G401 (cell line): ENCODE data around the gene CYP2A13. TPM values are rescaled to one million over a fixed set of nuclear protein-coding genes. Genes with fewer than 3 reads are reported as not detected.
"Not testable (repeated sequence)": the region's sequence is repeated elsewhere in the genome, so short reads cannot be mapped to it uniquely, and the experiment has no call there.

Experiments
- DNase-seq: peaks from one replicate; pipeline ENCODE4 v3.0.0-alpha.2; 2015; ENCODE audit warnings: low spot score
- in situ Hi-C: cut with HindIII; loops from 2 replicates; pipeline ENCODE4 v1.10.0; 2016; ENCODE audit warnings: low sequenced_read_pairs, mixed read lengths
- total RNA-seq: library from RNA; depleted of rRNA; stranded (reverse); fragments of >200 nt; shearing (Covaris generic); gene quantifications from 2 replicates; pipeline ENCODE4 v1.2.3, GENCODE V29; 2014; rRNA removed

Gene CYP2A13
- not detected in 2 replicates for total RNA-seq

GRCh38 chr19:41088151-41088550 is at the start of gene CYP2A13:
Gene CYP2A13 (plus strand): TSS chr19:41088451. CDS start chr19:41088472, 21 bp downstream.
- no peak for DNase-seq
- in situ Hi-C loops, result no loop called here

DNA sequence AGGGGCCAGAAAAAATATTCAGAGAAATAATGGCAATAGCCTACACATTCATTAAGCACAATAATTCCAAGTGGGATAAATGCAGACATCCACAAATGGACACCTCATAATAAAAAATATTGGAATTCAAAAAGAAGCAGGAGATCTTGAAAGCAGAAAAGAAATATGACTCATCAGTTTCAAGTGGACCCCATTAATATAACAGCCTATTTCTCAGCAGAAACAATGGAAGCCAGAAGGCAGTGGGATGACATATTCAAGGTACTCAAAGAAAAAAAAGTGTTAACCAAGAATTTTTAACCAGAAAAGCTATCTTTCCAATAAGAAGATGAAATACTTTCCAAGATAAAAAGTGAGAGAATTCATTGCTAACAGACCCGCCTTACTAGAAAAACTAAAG is 48.4 kb upstream of the CYP2A13 start:
- no peak for DNase-seq
- in situ Hi-C loops, result no loop called here

DNA sequence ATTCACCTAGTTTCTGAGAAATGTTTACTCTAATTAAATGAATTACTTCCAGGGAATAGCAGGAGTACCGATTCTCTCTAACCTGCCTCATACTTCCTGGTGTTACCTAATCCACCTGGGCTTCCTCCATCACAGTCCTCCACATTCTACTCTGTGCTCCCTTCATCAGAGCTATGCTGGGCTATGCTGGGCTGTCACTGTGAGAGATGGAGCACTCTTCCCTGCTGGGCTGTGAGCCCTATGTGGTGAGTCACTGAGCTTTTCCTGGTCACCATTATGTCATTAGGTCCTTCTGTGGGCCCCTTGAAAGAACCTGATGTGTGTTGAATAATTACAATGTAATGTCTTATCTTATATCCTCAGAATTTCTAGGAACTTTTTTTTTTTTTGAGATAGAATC is 43.2 kb upstream of the CYP2A13 start:
- DNase-seq, in situ Hi-C loops: not testable (repeated sequence)

DNA sequence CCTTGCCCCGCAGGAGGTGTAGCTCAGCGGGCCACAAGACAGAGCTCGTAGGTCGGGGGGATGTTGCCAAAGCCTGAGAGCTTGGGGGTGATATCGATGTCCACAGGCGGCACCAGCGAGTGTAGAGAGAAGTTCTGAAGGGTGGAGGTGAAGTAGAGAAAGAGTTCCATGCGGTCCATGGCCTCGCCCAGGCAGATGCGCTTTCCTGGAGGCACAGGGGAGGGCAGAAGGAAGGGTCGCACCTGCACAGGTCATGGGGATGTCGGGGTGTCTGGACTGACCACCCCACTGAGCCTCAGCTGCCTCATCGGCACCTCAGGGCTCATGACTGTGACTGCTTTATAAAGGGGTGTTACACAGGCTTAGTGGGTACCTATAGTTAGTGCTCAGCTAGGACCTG is 37.8 kb upstream of the CYP2A13 start:
- no peak for DNase-seq
- in situ Hi-C loops, result no loop called here

DNA sequence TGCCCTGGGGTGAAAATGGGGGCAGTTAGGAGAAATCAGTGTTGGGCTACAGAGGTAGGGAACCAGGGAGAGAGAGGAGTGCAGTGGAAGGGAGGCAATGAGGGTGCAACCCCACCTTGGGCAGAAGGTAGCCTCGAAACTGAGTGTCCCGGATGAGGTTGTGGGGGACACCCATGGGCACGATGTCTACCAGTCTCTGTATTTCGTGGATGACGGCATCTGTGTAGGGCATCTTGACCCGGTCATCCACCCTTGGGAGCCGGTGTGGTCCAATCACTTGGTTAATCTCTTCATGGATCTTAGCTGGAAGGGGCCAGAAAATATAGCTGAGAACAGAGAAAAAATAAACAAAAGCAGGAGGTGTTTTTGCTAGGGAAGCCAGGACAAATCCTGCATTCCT is 36.1 kb upstream of the CYP2A13 start:
- DNase-seq, in situ Hi-C loops: not testable (repeated sequence)

DNA sequence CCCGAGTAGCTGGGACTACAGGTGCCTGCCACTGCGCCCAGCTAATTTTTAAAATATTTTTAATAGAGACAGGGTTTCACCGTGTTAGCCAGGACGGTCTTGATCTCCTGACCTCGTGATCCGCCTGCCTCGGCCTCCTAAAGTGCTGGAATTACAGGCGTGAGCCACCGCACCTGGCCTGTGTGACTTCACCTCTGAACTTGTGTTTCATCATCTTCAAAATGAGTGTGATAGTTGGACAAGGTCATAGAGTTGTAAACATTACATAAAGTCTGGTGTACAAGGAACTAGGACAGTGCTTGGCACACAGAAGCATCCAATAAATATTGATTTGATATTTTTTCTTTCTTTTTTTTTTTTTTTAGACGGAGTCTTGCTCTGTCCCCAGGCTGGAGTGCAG is 34.9 kb upstream of the CYP2A13 start:
- in situ Hi-C loops, DNase-seq: not testable (repeated sequence)

DNA sequence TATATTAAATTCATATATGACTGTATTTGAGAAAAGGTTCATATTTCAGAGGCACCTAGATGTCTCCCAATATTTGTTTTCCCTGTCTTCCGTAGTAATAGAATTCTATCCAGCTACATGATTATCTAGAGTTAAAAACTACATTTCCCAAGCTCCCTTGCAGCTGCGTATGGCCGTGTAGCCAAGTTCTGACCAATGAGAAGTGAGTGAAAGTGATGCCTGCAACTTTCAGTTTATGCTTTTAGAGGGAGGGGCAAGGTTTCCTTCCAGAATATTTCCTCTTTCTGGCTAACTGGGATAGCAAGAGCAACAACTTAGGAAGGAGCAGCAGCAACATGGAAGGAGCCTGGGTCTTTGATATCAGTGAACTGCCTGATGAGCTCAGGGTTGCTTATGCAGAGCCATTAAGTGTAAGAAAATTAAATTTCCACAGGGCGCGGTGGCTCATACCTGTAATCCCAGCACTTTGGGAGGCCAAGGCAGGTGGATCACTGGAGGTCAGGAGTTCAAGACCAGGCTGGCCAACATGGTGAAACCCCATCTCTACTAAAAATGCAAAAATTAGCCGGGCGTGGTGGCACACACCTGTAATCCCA is 23.2 kb upstream of the CYP2A13 start:
- no peak for DNase-seq
- in situ Hi-C loops, result no loop called here

DNA sequence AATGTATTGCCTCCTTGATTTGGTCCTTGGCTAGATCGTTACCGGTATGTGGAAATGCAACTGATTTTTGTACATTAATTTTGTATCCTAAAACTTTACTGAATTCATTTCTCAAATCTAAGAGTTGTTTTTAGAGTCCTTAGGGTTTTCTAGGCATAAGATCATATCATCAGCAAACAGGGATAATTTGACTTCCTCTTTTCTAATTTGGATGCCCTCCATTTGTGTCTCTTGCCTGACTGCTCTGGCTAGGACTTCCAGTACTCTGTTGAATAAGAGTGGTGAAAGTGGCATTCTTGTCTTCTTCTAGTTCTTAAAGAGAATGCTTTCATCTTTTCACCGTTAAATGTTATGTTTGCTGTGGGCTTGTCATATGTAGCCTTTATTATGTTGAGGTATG is 12.0 kb upstream of the CYP2A13 start:
- in situ Hi-C loops, result no loop called here

GRCh38 chr19:41083516-41083915 is 4.7 kb upstream of the CYP2A13 start:
- DNase-seq, result no peak
- in situ Hi-C loops, result no loop called here

More for the DNA sequence above, 12.0 kb upstream of the CYP2A13 start:
- no peak for DNase-seq

GRCh38 chr19:41085748-41086415 is 2.4 kb upstream of the CYP2A13 start:
- DNase-seq, result no peak
- in situ Hi-C loops, result no loop called here

GRCh38 chr19:41089959-41090358 is 1.7 kb downstream of the CYP2A13 start:
- in situ Hi-C loops, result no loop called here
- DNase-seq, result no peak

GRCh38 chr19:41095703-41096102 is 7.5 kb downstream of the CYP2A13 start:
- in situ Hi-C loops, result no loop called here
- no peak for DNase-seq

DNA sequence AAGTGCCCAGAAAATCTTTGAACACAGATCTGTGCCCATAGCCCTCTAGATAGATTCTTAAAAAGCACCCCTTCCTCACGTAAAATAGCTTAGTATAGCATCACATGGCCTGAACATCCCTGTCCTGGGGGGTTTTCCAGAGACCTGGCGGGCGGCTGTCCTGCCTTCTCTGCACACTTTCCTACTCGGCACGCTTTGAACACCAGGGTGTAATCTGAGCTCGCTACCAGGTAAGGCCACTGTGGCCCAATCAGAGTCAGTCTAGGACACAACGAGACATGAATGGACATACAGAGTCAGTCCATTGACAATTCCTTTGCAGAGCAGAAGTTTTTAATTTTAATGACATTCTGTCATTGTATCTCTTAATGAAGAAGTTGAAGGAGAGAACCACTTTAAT is 8.1 kb downstream of the CYP2A13 start:
- DNase-seq, result no peak

DNA sequence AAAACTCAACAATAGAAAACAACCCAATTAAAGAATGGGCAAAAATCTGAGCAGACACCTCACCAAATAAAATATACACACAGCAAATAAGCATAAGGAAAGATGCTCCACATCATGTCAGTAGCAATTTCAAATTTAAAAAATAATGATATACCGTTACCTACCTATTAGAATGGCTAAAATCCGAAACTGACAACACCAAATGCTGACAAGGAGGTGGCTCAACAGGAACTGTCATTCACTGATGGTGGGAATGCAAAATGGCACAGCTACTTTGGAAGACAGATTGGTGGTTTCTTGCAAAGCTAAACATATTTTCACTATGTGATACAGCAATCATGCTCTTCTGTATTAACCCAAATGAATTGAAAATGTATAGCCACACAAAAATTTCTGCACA is 9.1 kb downstream of the CYP2A13 start:
- no peak for DNase-seq
- in situ Hi-C loops, result no loop called here

More for the DNA sequence above, 8.1 kb downstream of the CYP2A13 start:
- in situ Hi-C loops, result no loop called here

GRCh38 chr19:41098762-41099161 is 10.5 kb downstream of the CYP2A13 start:
- DNase-seq, result no peak
- in situ Hi-C loops, result no loop called here

GRCh38 chr19:41102210-41102609 is 14.0 kb downstream of the CYP2A13 start:
- in situ Hi-C loops, result not testable (repeated sequence)

GRCh38 chr19:41106177-41106576 is 17.9 kb downstream of the CYP2A13 start:
- in situ Hi-C loops, result no loop called here
- no peak for DNase-seq

More at GRCh38 chr19:41102210-41102609, 14.0 kb downstream of the CYP2A13 start:
- DNase-seq, result not testable (repeated sequence)

DNA sequence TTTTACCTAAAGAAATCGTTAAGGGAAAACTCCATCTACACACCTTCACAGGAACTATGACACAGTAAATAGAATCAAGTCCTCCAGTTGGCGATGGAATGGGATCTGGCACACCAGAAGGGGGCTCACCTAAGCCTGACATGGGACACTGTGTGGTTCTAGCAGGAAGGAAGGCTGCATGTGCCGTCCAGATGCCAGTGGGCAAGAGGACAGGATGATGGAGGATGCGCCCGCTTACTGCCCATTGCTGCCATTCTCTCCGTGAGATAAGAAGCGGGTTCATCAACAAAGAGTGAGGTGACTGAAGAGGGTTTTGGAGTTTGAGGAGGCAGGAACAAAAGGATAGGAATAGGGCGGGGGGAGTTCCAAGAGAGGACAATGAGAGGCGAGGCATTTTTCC is 23.0 kb downstream of the CYP2A13 start:
- in situ Hi-C loops, result no loop called here
- DNase-seq, result no peak

- in situ Hi-C loops, result no loop called here
- no peak for DNase-seq
These were observed 23.6 kb downstream of the CYP2A13 start for GRCh38 chr19:41111750-41112295.

DNA sequence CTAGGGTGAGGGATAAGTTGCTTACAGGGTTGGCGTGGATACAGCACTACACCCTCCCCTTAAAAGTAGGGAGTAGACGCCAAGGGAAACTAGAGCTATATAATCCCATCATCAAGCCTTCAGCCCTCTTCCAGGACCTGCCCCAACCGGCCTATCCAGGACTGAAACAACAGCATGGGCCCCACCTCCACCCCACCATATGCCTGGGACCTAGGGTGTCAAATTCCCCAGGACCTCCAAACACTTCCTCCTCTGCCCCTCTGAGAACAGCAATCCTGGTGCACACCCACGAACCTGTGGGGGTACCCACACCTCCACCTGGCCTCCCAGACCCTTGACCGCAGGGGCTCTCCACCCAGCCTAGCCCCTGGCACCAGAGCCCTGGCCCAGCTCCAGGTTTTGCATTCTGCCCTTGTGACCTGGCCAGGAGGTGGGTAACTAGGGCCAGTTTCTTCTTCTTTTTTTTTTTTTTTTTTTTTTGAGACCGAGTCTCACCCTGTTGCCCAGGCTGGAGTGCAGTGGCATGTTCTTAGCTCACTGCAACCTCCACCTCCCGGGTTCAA is 24.6 kb downstream of the CYP2A13 start:
- in situ Hi-C loops, result no loop called here
- DNase-seq, result no peak
